Gastrocnemius medialis (tissue), 4 donors: ENCODE measurements around the gene EPM2A. TPM values are rescaled to one million over a fixed set of nuclear protein-coding genes. Genes with fewer than 3 reads are reported as not detected.

Experiments
- ATAC-seq, 2 donors: fragments of 150-250 bp; one replicate each; pipeline ENCODE4 v1.9.1; 2016
- DNase-seq, 2 donors: peaks; one replicate each; pipeline ENCODE4 v3.0.0-alpha.2; 2019
- H3K27ac ChIP-seq, 4 donors: fragments of 200-600 bp; sonication (generic); 1 replicate in 1 of 4; 2 replicates in 3 of 4; pipeline ENCODE4 v1.5.1; 2016 to 2018; ENCODE audit warnings: mild to moderate bottlenecking in 2 of 4, moderate library complexity in 1 of 4
- H3K27me3 ChIP-seq, 3 donors: fragments of 200-600 bp; sonication (generic) in 2 of 3; 1 replicate in 1 of 3; 2 replicates in 2 of 3; pipeline versions ENCODE4 v1.5.1 to v1.6.0; 2016 to 2019; ENCODE audit warnings: mild to moderate bottlenecking in 1 of 3, moderate library complexity in 1 of 3
- H3K36me3 ChIP-seq, 2 donors: fragments of 200-600 bp; sonication (generic) in 1 of 2; one replicate each; pipeline ENCODE4 v1.5.1; 2017 to 2018
- H3K4me1 ChIP-seq, 2 donors: fragments of 200-600 bp; sonication (generic) in 1 of 2; one replicate each; pipeline ENCODE4 v1.5.1; 2016 to 2017; ENCODE audit warnings: mild to moderate bottlenecking in 2 of 2
- H3K4me3 ChIP-seq, 4 donors: fragments of 200-600 bp; sonication (generic) in 3 of 4; 1 replicate in 1 of 4; 2 replicates in 3 of 4; pipeline ENCODE4 v1.5.1; 2016 to 2019; ENCODE audit warnings: mild to moderate bottlenecking in 2 of 4
- H3K9me3 ChIP-seq, 3 donors: fragments of 200-600 bp; sonication (generic) in 2 of 3; 1 replicate in 1 of 3; 2 replicates in 2 of 3; pipeline ENCODE4 v1.5.1; 2016 to 2019
- POLR2A ChIP-seq, 2 donors: fragments of 450-650 bp; IDR thresholded peaks; one replicate each; pipeline ENCODE4 v1.6.1; 2017; ENCODE audit warnings: antibody characterized with exemption in 2 of 2, mild to moderate bottlenecking in 2 of 2, moderate library complexity in 2 of 2
- in situ Hi-C, 4 donors: fragments of 200-750 bp; cut with MboI; loops; one replicate each; pipeline versions ENCODE4 v1.15.0 to v1.8.0; 2017; ENCODE audit warnings: low sequenced_read_pairs in 4 of 4
- intact Hi-C: fragments of 100-400 bp; cut with DNase I; formaldehyde crosslinking; loops from one replicate; pipeline ENCODE4 v1.15.1; 2023; ENCODE audit warnings: low total_unique reads
- total RNA-seq, 4 donors: library from RNA; depleted of rRNA; stranded (reverse); fragments of >200 nt; gene quantifications; one replicate each; pipeline versions ENCODE4 v1.1.0 to v1.2.3, GENCODE V29; 2016
- TF ChIP-seq, protein P1 (sequence below), 5 experiments: fragments of 450-650 bp in 3 of 5; fragments of 200-600 bp in 2 of 5; sonication (generic) in 2 of 5; IDR thresholded peaks in 4 of 5; conservative IDR thresholded peaks in 1 of 5; 1 replicate in 4 of 5; 2 replicates in 1 of 5; pipeline ENCODE4 v1.5.1; 2016 to 2019; ENCODE audit warnings: antibody characterized with exemption in 5 of 5, mild to moderate bottlenecking in 3 of 5, moderate library complexity in 3 of 5

Gene EPM2A
- total RNA-seq, 4 donors from 2014 or later: 51.9 to 100.0 (median 68.2) TPM

DNA sequence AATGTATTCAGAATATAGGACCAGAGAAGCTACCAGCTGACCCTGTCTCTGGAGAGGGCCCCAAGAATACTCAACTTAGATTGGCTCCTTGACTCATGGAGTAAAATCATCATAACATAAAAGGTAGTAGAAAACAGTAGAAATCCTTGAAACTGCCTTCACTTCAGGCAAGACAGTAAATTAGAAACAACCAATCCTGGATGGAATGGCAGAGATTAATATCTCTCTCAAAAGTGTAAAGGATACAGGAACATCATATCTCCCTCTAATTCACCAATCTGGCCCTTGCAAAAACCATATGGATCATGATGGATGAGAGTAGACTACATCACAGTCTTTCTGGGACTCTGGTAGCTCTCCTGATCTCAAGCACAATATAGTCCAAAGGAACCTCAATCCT lies 20.4 kb upstream of the EPM2A start:
- intact Hi-C loops (no loop called here), in situ Hi-C loops (no loop called here)
- no peak for DNase-seq
- Histone ChIP-seq H3K36me3 (no peaks in the 10 kb centered on the region), H3K27ac (no peak overlapping the region), H3K9me3 (no peaks in the 10 kb centered on the region), H3K4me3 (no peak overlapping the region), H3K27me3 (no peaks in the 10 kb centered on the region), H3K4me1 (no peaks in the 10 kb centered on the region)
- no peak for TF ChIP-seq POLR2A (IDR thresholded peaks at IDR 0.05)
- TF ChIP-seq, protein P1, sequence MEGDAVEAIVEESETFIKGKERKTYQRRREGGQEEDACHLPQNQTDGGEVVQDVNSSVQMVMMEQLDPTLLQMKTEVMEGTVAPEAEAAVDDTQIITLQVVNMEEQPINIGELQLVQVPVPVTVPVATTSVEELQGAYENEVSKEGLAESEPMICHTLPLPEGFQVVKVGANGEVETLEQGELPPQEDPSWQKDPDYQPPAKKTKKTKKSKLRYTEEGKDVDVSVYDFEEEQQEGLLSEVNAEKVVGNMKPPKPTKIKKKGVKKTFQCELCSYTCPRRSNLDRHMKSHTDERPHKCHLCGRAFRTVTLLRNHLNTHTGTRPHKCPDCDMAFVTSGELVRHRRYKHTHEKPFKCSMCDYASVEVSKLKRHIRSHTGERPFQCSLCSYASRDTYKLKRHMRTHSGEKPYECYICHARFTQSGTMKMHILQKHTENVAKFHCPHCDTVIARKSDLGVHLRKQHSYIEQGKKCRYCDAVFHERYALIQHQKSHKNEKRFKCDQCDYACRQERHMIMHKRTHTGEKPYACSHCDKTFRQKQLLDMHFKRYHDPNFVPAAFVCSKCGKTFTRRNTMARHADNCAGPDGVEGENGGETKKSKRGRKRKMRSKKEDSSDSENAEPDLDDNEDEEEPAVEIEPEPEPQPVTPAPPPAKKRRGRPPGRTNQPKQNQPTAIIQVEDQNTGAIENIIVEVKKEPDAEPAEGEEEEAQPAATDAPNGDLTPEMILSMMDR (IDR thresholded peaks at IDR 0.05 in 4 of 5, conservative IDR thresholded peaks at IDR 0.05 in 1 of 5): no peak
- ATAC-seq: no peak

DNA sequence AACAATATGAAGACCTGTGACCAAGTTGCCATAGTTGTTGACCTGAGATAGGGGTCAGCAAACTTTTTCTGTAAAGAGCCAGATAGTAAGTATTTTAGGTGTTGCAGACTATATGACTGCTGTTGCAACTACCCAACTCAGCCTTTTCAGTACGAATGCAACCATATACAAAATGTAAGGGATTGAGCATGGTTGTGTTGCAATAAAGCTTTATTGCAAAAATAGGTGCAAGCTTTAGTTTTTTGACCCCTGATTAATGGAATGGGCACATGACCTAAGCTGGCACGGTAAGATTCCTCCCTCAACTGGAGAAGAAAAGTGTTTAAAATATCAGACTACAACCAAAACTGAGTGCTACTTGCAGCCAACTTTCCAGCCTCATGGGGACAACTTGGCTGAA lies 17.3 kb upstream of the EPM2A start:
- Histone ChIP-seq H3K4me3 (no peak overlapping the region), H3K9me3 (no peaks in the 10 kb centered on the region), H3K27me3 (no peaks in the 10 kb centered on the region), H3K36me3 (no peaks in the 10 kb centered on the region), H3K4me1 (peaks cover 0 to 6% of the 10 kb centered on the region in 2 donors), H3K27ac (no peak overlapping the region)
- in situ Hi-C loops: no loop called here
- ATAC-seq (no peak), DNase-seq (no peak)
- TF ChIP-seq, protein P1 (IDR thresholded peaks at IDR 0.05 in 4 of 5, conservative IDR thresholded peaks at IDR 0.05 in 1 of 5): no peak
- no peak for TF ChIP-seq POLR2A (IDR thresholded peaks at IDR 0.05)
- intact Hi-C loops: no loop called here

- no peaks in the 10 kb centered on the region for H3K36me3 ChIP-seq
- H3K27me3 ChIP-seq: no peaks in the 10 kb centered on the region
- peak overlapping the region in 3 of 4 donors; percentile 16 to 54 (median 29) for H3K27ac ChIP-seq
- H3K4me3 ChIP-seq: no peak overlapping the region
- ATAC-seq: peak in 1 of 2 donors; percentile 87
- in situ Hi-C loops (no loop called here), intact Hi-C loops (no loop called here)
- H3K9me3 ChIP-seq: no peaks in the 10 kb centered on the region
- TF ChIP-seq, protein P1 (IDR thresholded peaks at IDR 0.05 in 4 of 5, conservative IDR thresholded peaks at IDR 0.05 in 1 of 5): no peak
- no peak for TF ChIP-seq POLR2A (IDR thresholded peaks at IDR 0.05)
- DNase-seq: no peak
- peaks cover 0 to 6% of the 10 kb centered on the region in 2 donors for H3K4me1 ChIP-seq
Observed at GRCh38 chr6:145749632-145750031, 14.3 kb upstream of the EPM2A start.

- DNase-seq (no peak), ATAC-seq (no peak)
- Histone ChIP-seq H3K4me3 (no peak overlapping the region), H3K36me3 (no peaks in the 10 kb centered on the region), H3K27ac (no peak overlapping the region), H3K27me3 (no peaks in the 10 kb centered on the region), H3K4me1 (peaks cover 0 to 6% of the 10 kb centered on the region in 2 donors), H3K9me3 (no peaks in the 10 kb centered on the region)
- TF ChIP-seq POLR2A (IDR thresholded peaks at IDR 0.05): no peak
- TF ChIP-seq, protein P1 (IDR thresholded peaks at IDR 0.05 in 4 of 5, conservative IDR thresholded peaks at IDR 0.05 in 1 of 5): no peak
- intact Hi-C loops: no loop called here
- in situ Hi-C loops: no loop called here
Observed at GRCh38 chr6:145745861-145746260, 10.5 kb upstream of the EPM2A start.

DNA sequence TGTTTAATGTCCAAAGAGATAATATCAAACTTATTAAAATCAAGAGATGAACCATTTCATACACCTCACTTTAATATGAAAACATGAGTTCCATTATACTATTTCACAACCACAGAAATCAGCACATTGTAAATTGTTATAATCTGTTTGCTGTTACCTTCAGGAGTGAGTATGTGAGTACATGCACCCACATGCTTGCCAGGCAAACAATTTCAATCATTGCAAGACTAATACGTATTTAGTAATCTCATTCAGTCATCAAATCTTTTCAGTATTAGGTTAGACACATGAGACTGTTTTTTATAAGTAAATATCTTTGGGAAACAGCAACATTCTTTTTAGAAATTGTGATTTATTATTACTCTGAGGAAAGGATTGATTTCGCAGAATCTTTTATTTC lies 9.3 kb upstream of the EPM2A start:
- ATAC-seq: no peak
- H3K36me3 ChIP-seq: no peaks in the 10 kb centered on the region
- intact Hi-C loops: no loop called here

More for the DNA sequence above, 9.3 kb upstream of the EPM2A start:
- H3K27me3 ChIP-seq: no peaks in the 10 kb centered on the region
- TF ChIP-seq, protein P1 (IDR thresholded peaks at IDR 0.05 in 4 of 5, conservative IDR thresholded peaks at IDR 0.05 in 1 of 5): no peak
- no peak for TF ChIP-seq POLR2A (IDR thresholded peaks at IDR 0.05)
- peaks cover 0 to 1% of the 10 kb centered on the region in 2 donors for H3K4me1 ChIP-seq
- H3K4me3 ChIP-seq: no peak overlapping the region
- in situ Hi-C loops: no loop called here
- DNase-seq: no peak
- no peaks in the 10 kb centered on the region for H3K9me3 ChIP-seq
- no peak overlapping the region for H3K27ac ChIP-seq
